ENCODE results near the gene TRIM65. TPM values are rescaled to one million over a fixed set of nuclear protein-coding genes. Genes with fewer than 3 reads are reported as not detected.

Gene TRIM65
- total and polyA plus RNA-seq, 2 of the 13 experiments (the other 11 are each of a cell fraction or from before 2014, with no cell fraction given), result 10.3 to 22.4 TPM

DNA sequence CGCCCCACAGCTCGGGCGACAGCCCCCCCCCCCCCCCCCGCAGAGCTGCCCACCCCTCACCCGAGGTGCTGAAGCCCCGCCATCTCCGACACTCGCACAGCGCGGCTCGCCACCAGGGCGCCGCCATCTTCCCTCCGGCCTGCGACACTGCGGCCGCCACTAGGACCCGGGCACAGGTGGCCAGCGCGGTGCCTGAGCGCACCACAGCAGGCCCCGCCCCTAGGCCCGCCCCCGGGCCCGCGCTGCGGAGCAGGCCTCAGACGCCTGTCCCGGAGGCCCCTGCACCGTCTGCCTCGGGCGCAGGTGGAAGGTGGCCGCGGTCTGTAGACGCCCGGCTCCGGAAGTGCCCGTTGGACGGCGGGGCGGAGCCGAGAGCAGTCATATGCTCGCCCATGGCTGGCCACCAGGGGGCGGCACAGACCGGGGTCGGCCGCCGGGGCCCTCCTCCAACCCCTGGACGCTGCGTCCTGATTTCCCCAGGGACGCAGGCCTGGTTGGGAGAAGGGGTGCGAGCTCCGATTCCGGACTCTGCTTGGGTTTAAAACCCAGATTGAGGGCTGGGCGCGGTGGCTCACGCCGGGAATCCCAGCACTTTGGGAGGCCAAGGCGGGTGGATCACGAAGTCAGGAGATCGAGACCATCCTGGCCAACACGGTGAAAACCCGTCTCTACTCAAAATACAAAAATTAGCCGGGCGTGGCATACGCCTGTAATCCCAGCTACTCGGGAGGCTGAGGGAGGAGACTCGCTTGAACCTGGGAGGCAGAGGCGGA, 8.2 kb upstream of the TRIM65 start, which contains the start of gene MRPL38 (continued):
- TF ChIP-seq ZBTB2 (CRISPR knock-in tag; IDR thresholded peaks at IDR 0.05; ENCODE audit: low read depth) (peak; percentile 98), ZNF407 (CRISPR knock-in tag; IDR thresholded peaks at IDR 0.05; ENCODE audit: not compliant biosample characterization) (peak; percentile 97), ZBTB8A (CRISPR knock-in tag; IDR thresholded peaks at IDR 0.05; ENCODE audit: borderline replicate concordance, low read depth) (peak; percentile 85; the same call in 1 of the 2 replicates), PBX3 (CRISPR knock-in tag; IDR thresholded peaks at IDR 0.05; ENCODE audit: borderline replicate concordance) (0 out of 2 replicates have a peak, but pooled peaks have one; percentile 16), HOXA7 (CRISPR knock-in tag; IDR thresholded peaks at IDR 0.05) (no peak), ZFP37 (CRISPR knock-in tag; IDR thresholded peaks at IDR 0.05; ENCODE audit: borderline replicate concordance) (no peak; the same call in 1 of the 2 replicates)
- TF ChIP-seq, protein P1, sequence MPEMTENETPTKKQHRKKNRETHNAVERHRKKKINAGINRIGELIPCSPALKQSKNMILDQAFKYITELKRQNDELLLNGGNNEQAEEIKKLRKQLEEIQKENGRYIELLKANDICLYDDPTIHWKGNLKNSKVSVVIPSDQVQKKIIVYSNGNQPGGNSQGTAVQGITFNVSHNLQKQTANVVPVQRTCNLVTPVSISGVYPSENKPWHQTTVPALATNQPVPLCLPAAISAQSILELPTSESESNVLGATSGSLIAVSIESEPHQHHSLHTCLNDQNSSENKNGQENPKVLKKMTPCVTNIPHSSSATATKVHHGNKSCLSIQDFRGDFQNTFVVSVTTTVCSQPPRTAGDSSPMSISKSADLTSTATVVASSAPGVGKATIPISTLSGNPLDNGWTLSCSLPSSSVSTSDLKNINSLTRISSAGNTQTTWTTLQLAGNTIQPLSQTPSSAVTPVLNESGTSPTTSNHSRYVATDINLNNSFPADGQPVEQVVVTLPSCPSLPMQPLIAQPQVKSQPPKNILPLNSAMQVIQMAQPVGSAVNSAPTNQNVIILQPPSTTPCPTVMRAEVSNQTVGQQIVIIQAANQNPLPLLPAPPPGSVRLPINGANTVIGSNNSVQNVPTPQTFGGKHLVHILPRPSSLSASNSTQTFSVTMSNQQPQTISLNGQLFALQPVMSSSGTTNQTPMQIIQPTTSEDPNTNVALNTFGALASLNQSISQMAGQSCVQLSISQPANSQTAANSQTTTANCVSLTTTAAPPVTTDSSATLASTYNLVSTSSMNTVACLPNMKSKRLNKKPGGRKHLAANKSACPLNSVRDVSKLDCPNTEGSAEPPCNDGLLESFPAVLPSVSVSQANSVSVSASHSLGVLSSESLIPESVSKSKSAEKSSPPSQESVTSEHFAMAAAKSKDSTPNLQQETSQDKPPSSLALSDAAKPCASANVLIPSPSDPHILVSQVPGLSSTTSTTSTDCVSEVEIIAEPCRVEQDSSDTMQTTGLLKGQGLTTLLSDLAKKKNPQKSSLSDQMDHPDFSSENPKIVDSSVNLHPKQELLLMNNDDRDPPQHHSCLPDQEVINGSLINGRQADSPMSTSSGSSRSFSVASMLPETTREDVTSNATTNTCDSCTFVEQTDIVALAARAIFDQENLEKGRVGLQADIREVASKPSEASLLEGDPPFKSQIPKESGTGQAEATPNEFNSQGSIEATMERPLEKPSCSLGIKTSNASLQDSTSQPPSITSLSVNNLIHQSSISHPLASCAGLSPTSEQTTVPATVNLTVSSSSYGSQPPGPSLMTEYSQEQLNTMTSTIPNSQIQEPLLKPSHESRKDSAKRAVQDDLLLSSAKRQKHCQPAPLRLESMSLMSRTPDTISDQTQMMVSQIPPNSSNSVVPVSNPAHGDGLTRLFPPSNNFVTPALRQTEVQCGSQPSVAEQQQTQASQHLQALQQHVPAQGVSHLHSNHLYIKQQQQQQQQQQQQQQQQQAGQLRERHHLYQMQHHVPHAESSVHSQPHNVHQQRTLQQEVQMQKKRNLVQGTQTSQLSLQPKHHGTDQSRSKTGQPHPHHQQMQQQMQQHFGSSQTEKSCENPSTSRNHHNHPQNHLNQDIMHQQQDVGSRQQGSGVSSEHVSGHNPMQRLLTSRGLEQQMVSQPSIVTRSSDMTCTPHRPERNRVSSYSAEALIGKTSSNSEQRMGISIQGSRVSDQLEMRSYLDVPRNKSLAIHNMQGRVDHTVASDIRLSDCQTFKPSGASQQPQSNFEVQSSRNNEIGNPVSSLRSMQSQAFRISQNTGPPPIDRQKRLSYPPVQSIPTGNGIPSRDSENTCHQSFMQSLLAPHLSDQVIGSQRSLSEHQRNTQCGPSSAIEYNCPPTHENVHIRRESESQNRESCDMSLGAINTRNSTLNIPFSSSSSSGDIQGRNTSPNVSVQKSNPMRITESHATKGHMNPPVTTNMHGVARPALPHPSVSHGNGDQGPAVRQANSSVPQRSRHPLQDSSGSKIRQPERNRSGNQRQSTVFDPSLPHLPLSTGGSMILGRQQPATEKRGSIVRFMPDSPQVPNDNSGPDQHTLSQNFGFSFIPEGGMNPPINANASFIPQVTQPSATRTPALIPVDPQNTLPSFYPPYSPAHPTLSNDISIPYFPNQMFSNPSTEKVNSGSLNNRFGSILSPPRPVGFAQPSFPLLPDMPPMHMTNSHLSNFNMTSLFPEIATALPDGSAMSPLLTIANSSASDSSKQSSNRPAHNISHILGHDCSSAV (CRISPR knock-in tag; IDR thresholded peaks at IDR 0.05; ENCODE audit: borderline replicate concordance), result 0 out of 2 replicates have a peak, but pooled peaks have one; percentile 88

Data from HepG2 (cell line).